ENCODE data around the gene TMEM150C.

The TMEM150C gene

GRCh38 chr4:82561786-82562563, at the start of gene TMEM150C:
TSS of gene TMEM150C (minus strand) at chr4:82561988. CDS start at chr4:82504657, 57,331 bp downstream.
- DNase-seq (ENCODE audit: low read depth in 4 of 4, low spot score in 1 of 4): no peak

- DNase-seq (ENCODE audit: low read depth in 4 of 4, low spot score in 1 of 4): no peak
Measured at GRCh38 chr4:82611527-82611926, 49.7 kb upstream of the TMEM150C start.

- DNase-seq (ENCODE audit: low read depth in 4 of 4, low spot score in 1 of 4): no peak
Measured at GRCh38 chr4:82610041-82610440, 48.3 kb upstream of the TMEM150C start.

- DNase-seq (ENCODE audit: low read depth in 4 of 4, low spot score in 1 of 4): no peak
Measured at GRCh38 chr4:82606622-82607021, 44.8 kb upstream of the TMEM150C start.

- no peak for DNase-seq (ENCODE audit: low read depth in 4 of 4, low spot score in 1 of 4)
Measured at GRCh38 chr4:82604522-82604921, 42.7 kb upstream of the TMEM150C start.

- DNase-seq (ENCODE audit: low read depth in 4 of 4, low spot score in 1 of 4): no peak
Measured at GRCh38 chr4:82601242-82602015, 39.6 kb upstream of the TMEM150C start.

- no peak for DNase-seq (ENCODE audit: low read depth in 4 of 4, low spot score in 1 of 4)
Measured at GRCh38 chr4:82599336-82599735, 37.5 kb upstream of the TMEM150C start.

GRCh38 chr4:82594456-82594855, 32.7 kb upstream of the TMEM150C start:
- DNase-seq (ENCODE audit: low read depth in 4 of 4, low spot score in 1 of 4): no peak

- DNase-seq (ENCODE audit: low read depth in 4 of 4, low spot score in 1 of 4): no peak
Measured at GRCh38 chr4:82593411-82593810, 31.6 kb upstream of the TMEM150C start.

GRCh38 chr4:82592639-82593038, 30.9 kb upstream of the TMEM150C start:
- DNase-seq (ENCODE audit: low read depth in 4 of 4, low spot score in 1 of 4): no peak

- DNase-seq (ENCODE audit: low read depth in 4 of 4, low spot score in 1 of 4): no peak
Measured at GRCh38 chr4:82591592-82591991, 29.8 kb upstream of the TMEM150C start.

- no peak for DNase-seq (ENCODE audit: low read depth in 4 of 4, low spot score in 1 of 4)
Measured at GRCh38 chr4:82589756-82590155, 28.0 kb upstream of the TMEM150C start.

GRCh38 chr4:82588771-82589270, 27.0 kb upstream of the TMEM150C start:
- DNase-seq (ENCODE audit: low read depth in 4 of 4, low spot score in 1 of 4): no peak

- DNase-seq (ENCODE audit: low read depth in 4 of 4, low spot score in 1 of 4): no peak
Measured at GRCh38 chr4:82587826-82588540, 26.2 kb upstream of the TMEM150C start.

GRCh38 chr4:82585690-82586435, 24.1 kb upstream of the TMEM150C start:
- DNase-seq (ENCODE audit: low read depth in 4 of 4, low spot score in 1 of 4): no peak

GRCh38 chr4:82584931-82585330, 23.1 kb upstream of the TMEM150C start:
- no peak for DNase-seq (ENCODE audit: low read depth in 4 of 4, low spot score in 1 of 4)

GRCh38 chr4:82583897-82584587, 22.3 kb upstream of the TMEM150C start:
- DNase-seq (ENCODE audit: low read depth in 4 of 4, low spot score in 1 of 4): no peak

GRCh38 chr4:82579932-82580331, 18.1 kb upstream of the TMEM150C start:
- no peak for DNase-seq (ENCODE audit: low read depth in 4 of 4, low spot score in 1 of 4)

- no peak for DNase-seq (ENCODE audit: low read depth in 4 of 4, low spot score in 1 of 4)
Measured at GRCh38 chr4:82578935-82579334, 17.1 kb upstream of the TMEM150C start.

- no peak for DNase-seq (ENCODE audit: low read depth in 4 of 4, low spot score in 1 of 4)
Measured at GRCh38 chr4:82577451-82577850, 15.7 kb upstream of the TMEM150C start.

Measured in stimulated activated CD4-positive, alpha-beta T cell treated with anti-CD3 and anti-CD28 coated beads, Interleukin-1b, Interleukin-23, amount 100 ng/mL, for 24 hours (primary cell).